Suprapubic skin (tissue), 4 donors: ENCODE measurements around the gene GRIA4. TPM values are rescaled to one million over a fixed set of nuclear protein-coding genes. Genes with fewer than 3 reads are reported as not detected.

Source experiments
- DNase-seq, 2 donors: peaks; one replicate each; pipeline ENCODE4 v3.0.0-alpha.2; 2019; ENCODE audit warnings: low spot score in 2 of 2
- H3K27ac ChIP-seq: fragments of 200-600 bp; sonication (generic); one replicate; pipeline ENCODE4 v1.5.1; 2019
- H3K27me3 ChIP-seq: fragments of 200-600 bp; sonication (generic); one replicate; pipeline ENCODE4 v1.5.1; 2019
- H3K36me3 ChIP-seq: fragments of 200-600 bp; sonication (generic); one replicate; pipeline ENCODE4 v1.5.1; 2019
- H3K4me1 ChIP-seq: fragments of 200-600 bp; sonication (generic); one replicate; pipeline ENCODE4 v1.5.1; 2019
- H3K4me3 ChIP-seq: fragments of 200-600 bp; sonication (generic); one replicate; pipeline ENCODE4 v1.5.1; 2019; ENCODE audit warnings: mild to moderate bottlenecking
- H3K9me3 ChIP-seq: fragments of 200-600 bp; sonication (generic); one replicate; pipeline ENCODE4 v1.5.1; 2019
- CTCF ChIP-seq, 2 donors: fragments of 200-600 bp in 1 of 2; fragments of 450-650 bp in 1 of 2; sonication (generic) in 1 of 2; IDR thresholded peaks; one replicate each; pipeline ENCODE4 v1.5.1; 2016 to 2019; ENCODE audit warnings: antibody characterized with exemption in 2 of 2, mild to moderate bottlenecking in 1 of 2, moderate library complexity in 1 of 2
- EP300 ChIP-seq: sonication (generic); formaldehyde crosslinking; IDR thresholded peaks from one replicate; pipeline ENCODE4 v1.6.1; 2017; ENCODE audit warnings: antibody characterized with exemption
- POLR2A ChIP-seq, 2 donors: fragments of 450-650 bp; IDR thresholded peaks; one replicate each; pipeline ENCODE4 v1.6.1; 2017; ENCODE audit warnings: antibody characterized with exemption in 2 of 2, mild to moderate bottlenecking in 2 of 2, moderate library complexity in 2 of 2
- POLR2AphosphoS5 ChIP-seq, 3 donors: sonication (generic); formaldehyde crosslinking; IDR thresholded peaks; one replicate each; pipeline ENCODE4 v1.6.1; 2017; ENCODE audit warnings: antibody characterized with exemption in 3 of 3
- WGBS: methylation state at CpG from one replicate; pipeline ENCODE4 v1.1.5; 2018; 5-methylcytosine and 5-hydroxymethylcytosine counted together
- total RNA-seq, 4 donors: library from RNA; depleted of rRNA; stranded (reverse); fragments of >200 nt; gene quantifications; one replicate each; pipeline ENCODE4 v1.1.0, GENCODE V29; 2016

The GRIA4 gene
- total RNA-seq, 4 donors from 2014 or later, result 1.1 to 2.3 (median 1.8) TPM

DNA sequence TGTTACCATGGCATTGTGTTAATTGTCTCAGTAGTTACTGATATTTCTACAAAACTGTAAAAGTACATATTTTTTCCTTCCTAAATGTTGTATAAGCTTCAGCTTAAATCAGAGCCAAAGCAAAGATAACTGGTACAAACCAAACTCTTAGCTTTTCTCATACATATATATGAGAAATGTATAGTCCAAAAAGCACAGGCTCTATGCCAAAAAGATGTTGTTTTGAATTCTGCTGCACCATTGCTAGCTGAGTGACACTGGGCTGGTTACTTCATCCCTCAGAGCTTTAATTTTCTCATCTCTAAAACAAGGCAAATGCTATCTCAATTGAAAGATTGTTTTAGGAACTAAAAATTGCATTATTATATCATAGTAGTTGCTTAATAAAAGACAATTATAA lies 6.7 kb upstream of the GRIA4 start:
- no peak overlapping the region for H3K27ac ChIP-seq
- H3K36me3 ChIP-seq, result no peaks in the 10 kb centered on the region
- H3K4me1 ChIP-seq, result no peaks in the 10 kb centered on the region
- peaks cover 3% of the 10 kb centered on the region for H3K27me3 ChIP-seq
- no peak for DNase-seq
- H3K4me3 ChIP-seq, result no peak overlapping the region
- no peak for TF ChIP-seq POLR2AphosphoS5 (IDR thresholded peaks at IDR 0.05)
- no peaks in the 10 kb centered on the region for H3K9me3 ChIP-seq

DNA sequence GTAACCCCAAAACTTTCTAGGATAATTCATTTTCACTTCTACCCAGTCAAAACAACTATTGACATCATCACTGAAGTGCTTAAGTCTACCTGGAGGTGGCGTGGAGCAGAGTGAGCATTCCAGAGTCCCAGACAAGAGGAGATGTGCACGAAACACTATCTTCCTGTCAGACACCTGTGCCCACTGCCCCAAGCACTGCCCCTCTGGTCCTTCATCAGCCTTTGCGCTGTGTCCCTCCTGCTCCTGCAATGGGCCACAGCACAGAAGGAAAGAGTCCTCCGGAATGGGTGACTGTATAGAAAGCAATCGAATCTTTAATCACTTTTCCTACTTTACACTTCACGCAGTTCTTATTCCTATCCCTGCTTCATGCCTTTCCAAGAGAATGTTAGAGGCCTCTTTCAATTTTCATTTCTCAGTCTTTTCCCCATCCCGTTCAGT lies 512 bp upstream of the GRIA4 start:
- Histone ChIP-seq H3K4me1 (peaks cover 17% of the 10 kb centered on the region), H3K27ac (no peak overlapping the region), H3K27me3 (peaks cover 28% of the 10 kb centered on the region), H3K9me3 (no peaks in the 10 kb centered on the region), H3K36me3 (no peaks in the 10 kb centered on the region), H3K4me3 (peak overlapping the region; percentile 50)
- TF ChIP-seq CTCF (IDR thresholded peaks at IDR 0.05), result no peak
- no peak for TF ChIP-seq POLR2AphosphoS5 (IDR thresholded peaks at IDR 0.05)
- no peak for TF ChIP-seq EP300
- no peak for TF ChIP-seq POLR2A (IDR thresholded peaks at IDR 0.05)
- no peak for DNase-seq
- WGBS, result 21% methylated on average over 7 of the region's 7 CpGs

DNA sequence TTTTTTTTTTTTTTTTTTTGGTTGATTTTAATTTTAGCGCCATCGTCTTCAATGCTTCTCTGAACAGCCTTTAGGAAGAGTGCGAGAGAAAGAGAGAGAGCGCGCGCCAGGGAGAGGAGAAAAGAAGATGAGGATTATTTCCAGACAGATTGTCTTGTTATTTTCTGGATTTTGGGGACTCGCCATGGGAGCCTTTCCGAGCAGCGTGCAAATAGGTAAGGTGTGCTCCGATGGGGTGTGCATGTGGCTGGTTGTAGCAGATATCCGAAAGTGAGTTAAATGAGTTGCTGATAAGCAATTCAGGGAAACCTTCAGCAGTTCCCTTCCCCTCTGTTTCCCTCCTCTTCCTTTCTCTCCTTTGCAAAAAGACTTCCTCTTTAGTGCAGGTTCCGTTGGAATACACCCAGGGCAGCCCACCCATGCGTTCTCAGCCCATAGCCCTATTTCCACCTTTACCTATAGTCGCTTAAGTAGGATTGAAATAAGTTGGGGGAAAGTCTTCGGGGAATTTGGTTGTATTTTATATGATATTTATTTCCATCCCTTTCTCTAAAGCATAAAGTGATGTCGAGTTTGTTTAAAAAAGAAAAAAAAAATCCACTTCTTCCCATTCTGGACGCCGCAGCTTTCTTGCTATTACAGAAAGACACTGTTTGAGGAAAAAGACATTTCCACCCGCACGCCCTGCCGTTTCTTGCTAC lies 1.1 kb downstream of the GRIA4 start:
- DNase-seq, result no peak
- 7% methylated on average over 21 of the region's 21 CpGs for WGBS
- no peak overlapping the region for H3K27ac ChIP-seq
- H3K9me3 ChIP-seq, result no peaks in the 10 kb centered on the region
- TF ChIP-seq POLR2A (IDR thresholded peaks at IDR 0.05) (no peak), POLR2AphosphoS5 (IDR thresholded peaks at IDR 0.05) (no peak), CTCF (IDR thresholded peaks at IDR 0.05) (no peak), EP300 (no peak)
- H3K4me3 ChIP-seq, result peak overlapping the region; percentile 50
- peaks cover 26% of the 10 kb centered on the region for H3K27me3 ChIP-seq
- no peaks in the 10 kb centered on the region for H3K36me3 ChIP-seq
- H3K4me1 ChIP-seq, result peaks cover 17% of the 10 kb centered on the region

GRCh38 chr11:105611572-105612441 lies 1.9 kb downstream of the GRIA4 start:
- H3K4me1 ChIP-seq, result peaks cover 17% of the 10 kb centered on the region
- H3K27me3 ChIP-seq, result peaks cover 26% of the 10 kb centered on the region
- H3K9me3 ChIP-seq, result no peaks in the 10 kb centered on the region
- no peak for DNase-seq
- 48% methylated on average over 12 of the region's 12 CpGs for WGBS
- peak overlapping the region; percentile 50 for H3K4me3 ChIP-seq
- H3K36me3 ChIP-seq, result no peaks in the 10 kb centered on the region
- TF ChIP-seq POLR2AphosphoS5 (IDR thresholded peaks at IDR 0.05), result no peak
- no peak overlapping the region for H3K27ac ChIP-seq

DNA sequence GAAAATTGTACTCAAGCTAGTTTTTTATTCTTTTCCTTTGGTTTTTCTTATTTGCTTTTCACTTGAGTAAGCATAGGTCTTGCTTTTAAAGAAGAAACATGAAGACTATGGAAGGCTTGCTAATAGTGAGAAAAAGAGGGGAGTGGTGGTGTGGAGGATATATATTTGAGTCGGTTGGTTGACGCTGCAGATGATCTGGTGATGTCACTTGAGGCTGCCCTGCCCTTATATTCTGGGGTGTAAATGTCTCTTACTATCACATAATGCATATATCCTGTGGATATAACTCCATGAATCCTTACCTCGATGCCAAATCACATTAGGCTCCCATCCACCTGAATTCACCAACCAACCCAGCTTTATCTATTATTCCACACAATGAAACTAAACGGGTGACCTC lies 2.9 kb downstream of the GRIA4 start:
- Histone ChIP-seq H3K4me1 (peaks cover 17% of the 10 kb centered on the region), H3K27me3 (peaks cover 26% of the 10 kb centered on the region), H3K27ac (no peak overlapping the region), H3K4me3 (no peak overlapping the region), H3K9me3 (no peaks in the 10 kb centered on the region), H3K36me3 (no peaks in the 10 kb centered on the region)
- no peak for TF ChIP-seq POLR2AphosphoS5 (IDR thresholded peaks at IDR 0.05)
- TF ChIP-seq CTCF (IDR thresholded peaks at IDR 0.05), result no peak
- TF ChIP-seq EP300, result no peak
- no peak for TF ChIP-seq POLR2A (IDR thresholded peaks at IDR 0.05)
- no peak for DNase-seq
- 77% methylated on average over 4 of the region's 4 CpGs for WGBS

DNA sequence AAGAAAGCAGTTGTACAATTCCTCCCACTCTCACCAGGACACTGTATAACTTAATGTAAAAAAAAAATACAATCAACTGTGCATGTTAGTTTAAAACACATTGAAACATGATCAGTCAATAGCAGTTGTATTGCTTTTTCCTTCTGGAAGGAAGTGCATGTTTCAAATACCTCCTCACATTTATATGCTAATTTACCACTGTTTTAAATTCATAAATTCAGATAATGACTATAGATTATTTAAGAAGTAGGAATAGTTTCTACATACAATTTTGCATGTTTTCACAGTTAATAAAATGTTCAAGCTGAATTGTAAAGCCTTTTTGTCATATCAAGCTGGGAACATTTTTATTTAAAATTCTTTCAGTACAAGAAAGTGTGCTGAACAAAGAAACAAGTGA lies 3.3 kb downstream of the GRIA4 start:
- Histone ChIP-seq H3K4me3 (no peak overlapping the region), H3K27me3 (peaks cover 26% of the 10 kb centered on the region), H3K27ac (no peak overlapping the region), H3K36me3 (no peaks in the 10 kb centered on the region), H3K9me3 (no peaks in the 10 kb centered on the region), H3K4me1 (peaks cover 17% of the 10 kb centered on the region)
- no peak for DNase-seq
- no peak for TF ChIP-seq POLR2AphosphoS5 (IDR thresholded peaks at IDR 0.05)
- TF ChIP-seq EP300, result no peak
- TF ChIP-seq POLR2A (IDR thresholded peaks at IDR 0.05), result no peak
- TF ChIP-seq CTCF (IDR thresholded peaks at IDR 0.05), result no peak
